ENCODE measurements around the gene ARHGAP10.

Gene ARHGAP10

GRCh38 chr4:147733716-147734344 lies 1.9 kb downstream of the ARHGAP10 start:
- DNase-seq: no peak

DNA sequence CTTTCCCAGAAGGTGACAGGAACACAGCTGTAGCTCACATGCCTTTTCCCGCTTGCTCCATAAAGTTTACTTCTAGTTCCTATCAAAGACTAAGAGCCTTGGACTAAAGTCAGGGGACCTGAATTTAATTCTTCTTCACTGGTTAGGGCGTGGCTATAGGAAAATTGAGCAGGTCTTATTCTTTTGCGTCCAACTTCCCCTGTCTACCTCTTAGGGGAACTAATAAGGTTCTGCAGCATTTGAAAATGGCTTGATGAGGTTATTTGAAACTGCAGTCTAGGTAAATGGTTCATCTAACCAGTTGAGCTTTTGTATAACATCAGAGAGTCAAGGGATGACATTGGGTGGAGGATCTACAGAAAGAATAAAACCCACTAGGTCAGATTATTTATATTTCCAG lies 2.6 kb downstream of the ARHGAP10 start:
- DNase-seq: no peak

GRCh38 chr4:147735413-147736301 lies 3.8 kb downstream of the ARHGAP10 start:
- no peak for DNase-seq

DNA sequence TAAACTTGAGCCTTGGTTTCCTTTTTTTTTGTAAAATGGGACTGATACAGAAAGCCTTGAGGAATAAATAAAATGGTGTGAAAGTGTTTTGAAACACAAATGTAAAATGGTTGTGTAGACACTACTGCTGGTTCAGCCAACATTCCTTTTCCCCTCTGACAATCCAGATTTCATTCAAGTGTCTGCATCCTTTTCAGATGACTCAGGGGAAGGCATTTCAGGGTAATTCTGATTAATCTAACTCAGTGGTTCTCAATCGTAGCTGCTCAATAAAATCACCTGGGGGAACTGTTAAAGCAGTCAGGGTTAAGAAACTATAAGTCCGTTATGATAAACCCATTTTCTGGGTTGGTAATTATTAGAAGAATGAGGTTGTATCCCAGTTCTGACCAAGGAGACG lies 4.6 kb downstream of the ARHGAP10 start:
- DNase-seq: no peak

DNA sequence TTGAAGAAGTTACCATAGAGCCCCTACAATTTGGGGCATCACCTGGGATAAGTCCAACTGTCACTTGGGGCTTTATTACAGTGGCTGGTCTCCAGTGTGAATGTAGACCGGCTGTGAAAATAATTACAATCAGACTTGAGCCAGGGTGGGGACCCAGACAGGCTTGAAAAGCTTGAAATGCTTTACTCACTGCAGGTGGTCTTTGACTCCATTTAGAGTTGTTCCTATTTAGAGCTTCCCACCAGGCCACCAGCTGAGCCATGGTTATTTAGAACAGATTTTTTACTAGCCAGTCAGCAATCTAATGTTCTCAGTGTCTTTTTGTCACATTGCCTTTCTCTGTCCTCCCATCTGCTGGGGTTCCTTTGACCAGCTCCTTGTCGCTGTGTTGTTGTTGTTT lies 5.7 kb downstream of the ARHGAP10 start:
- no peak for DNase-seq

- DNase-seq: no peak
Observed at GRCh38 chr4:147739239-147739823, 7.4 kb downstream of the ARHGAP10 start.

GRCh38 chr4:147740176-147740575 lies 8.3 kb downstream of the ARHGAP10 start:
- no peak for DNase-seq

GRCh38 chr4:147741190-147741788 lies 9.4 kb downstream of the ARHGAP10 start:
- DNase-seq: no peak

GRCh38 chr4:147747787-147748454 lies 16.0 kb downstream of the ARHGAP10 start:
- no peak for DNase-seq

- DNase-seq: no peak
Observed at GRCh38 chr4:147749811-147750321, 18.0 kb downstream of the ARHGAP10 start.

- no peak for DNase-seq
Observed at GRCh38 chr4:147753047-147753446, 21.2 kb downstream of the ARHGAP10 start.

DNA sequence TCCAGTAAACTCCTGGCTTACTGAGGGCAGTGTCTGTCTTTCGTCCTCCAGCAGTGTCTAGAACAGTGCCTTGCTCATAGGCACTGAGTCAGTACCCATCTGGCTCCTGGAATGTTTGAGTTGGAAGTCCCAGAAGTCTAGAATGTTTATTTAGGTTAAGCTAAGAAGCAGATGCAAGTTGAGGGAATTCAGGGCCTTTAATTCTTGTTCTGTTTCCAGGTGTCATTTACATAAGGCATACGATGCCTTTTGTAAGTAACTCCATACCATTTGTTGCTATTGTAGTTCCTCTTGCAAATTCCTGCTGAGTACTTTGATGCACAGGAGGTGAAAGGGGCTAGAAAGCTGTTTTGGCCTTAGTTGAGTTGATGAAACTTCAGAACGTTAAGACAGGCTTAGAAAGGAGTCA lies 22.2 kb downstream of the ARHGAP10 start:
- no peak for DNase-seq

- no peak for DNase-seq
Observed at GRCh38 chr4:147755561-147756295, 23.8 kb downstream of the ARHGAP10 start.

DNA sequence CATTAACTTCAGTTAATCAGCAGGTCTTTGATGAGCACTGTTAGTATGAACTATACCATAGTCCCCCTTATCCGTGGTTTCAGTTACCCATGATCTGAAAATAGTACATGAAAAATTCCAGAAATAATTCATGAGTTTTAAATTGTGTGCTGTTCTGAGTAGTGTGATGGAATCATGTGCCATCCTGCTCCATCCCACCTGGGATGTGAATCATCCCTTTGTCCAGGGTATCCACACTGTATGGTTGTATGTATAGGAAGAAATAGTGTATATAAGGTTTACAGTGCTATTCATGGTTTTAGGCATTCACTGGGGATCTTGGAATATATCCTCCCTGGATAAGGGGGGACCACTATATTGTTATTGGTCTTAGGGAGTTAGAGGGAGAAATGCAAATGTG lies 24.5 kb downstream of the ARHGAP10 start:
- DNase-seq: no peak

- no peak for DNase-seq
Observed at GRCh38 chr4:147760176-147760575, 28.3 kb downstream of the ARHGAP10 start.

DNA sequence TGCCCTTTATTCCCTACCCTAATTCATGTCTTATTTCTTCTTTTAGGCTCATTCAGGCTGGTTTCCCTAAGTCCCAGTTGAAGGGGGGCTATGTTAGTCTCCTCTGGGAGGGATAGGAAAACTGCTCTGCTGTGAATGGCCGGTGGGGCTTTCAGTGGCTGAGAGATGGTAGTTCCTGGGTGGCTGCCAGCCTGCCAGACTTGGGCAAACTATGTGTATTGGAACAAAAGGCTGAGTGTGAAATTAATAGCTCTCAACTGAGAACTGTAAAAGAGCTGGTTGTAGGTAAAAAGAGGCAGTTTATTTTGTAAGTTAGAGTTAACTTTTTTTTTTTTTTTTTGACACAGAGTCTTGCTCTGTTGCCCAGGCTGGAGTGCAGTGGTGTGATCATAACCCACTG lies 28.8 kb downstream of the ARHGAP10 start:
- DNase-seq: no peak

DNA sequence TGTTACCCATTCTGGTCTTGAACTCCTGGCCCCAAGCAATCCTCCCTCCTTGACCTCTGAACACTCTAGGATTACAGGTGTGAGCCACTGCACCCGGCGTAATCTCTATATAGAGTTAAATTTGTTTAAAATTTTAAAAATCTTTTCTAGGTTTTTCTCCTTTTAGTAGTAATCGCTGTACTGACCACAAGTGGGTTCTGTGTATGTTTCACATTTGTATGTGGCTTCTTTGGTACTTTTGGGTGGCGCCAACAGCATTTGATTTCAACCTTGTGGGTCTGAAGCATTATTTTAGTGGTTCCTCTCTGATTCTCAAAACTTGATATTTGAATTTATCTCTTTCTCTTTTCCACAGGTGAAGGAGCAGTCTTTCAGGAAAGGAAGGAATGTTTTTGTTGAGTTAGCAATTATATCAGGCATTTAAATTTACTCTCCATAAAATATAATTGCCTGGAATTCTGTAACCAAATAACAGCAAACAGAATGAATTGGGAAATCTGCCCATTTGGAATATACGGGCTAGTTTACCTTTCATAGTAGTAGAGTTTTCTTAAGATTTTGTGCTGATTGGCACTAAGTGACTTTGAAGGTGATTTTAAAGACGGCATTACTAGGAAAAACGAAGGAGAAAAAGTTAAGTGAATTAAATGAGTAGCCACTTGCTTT lies 29.5 kb downstream of the ARHGAP10 start:
- DNase-seq: no peak

DNA sequence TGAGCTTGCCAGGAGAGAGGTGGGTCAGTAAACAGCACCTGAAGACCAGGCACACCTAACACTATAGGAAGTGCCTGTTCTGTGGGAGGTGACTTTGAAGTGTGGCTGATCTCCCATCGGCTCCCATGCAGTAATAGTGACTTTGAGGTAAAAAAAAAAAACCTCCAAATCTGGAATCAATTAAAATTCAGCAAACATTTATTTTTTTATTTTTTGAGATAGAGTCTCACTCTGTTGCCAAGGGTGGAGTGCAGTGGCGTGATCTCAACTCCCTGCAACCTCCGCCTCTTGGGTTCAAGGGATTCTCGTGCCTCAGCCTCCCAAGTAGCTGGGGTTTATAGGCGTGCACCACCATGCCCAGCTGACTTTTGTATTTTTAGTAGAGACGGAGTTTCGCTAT lies 32.4 kb downstream of the ARHGAP10 start:
- DNase-seq: no peak

GRCh38 chr4:147765121-147765529 lies 33.2 kb downstream of the ARHGAP10 start:
- no peak for DNase-seq

GRCh38 chr4:147768113-147768512 lies 36.2 kb downstream of the ARHGAP10 start:
- no peak for DNase-seq

DNA sequence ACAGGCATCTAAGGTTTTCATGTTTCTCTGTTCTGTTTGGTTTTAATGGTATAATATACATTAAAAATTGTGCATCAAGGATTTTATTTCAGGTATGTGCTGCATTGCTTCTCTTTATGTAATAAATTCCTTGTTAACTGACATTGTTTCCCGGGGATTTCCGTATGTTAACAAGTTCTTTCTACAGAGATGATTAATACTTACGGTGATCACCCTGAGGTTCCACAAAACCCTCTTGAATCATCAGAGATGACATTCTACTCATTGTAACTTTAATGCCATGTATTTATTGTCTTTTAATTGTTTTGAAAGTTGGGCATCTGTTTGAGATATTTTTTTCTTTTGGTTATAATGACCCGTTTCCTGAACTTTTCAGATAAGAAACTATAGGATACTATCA lies 37.5 kb downstream of the ARHGAP10 start:
- no peak for DNase-seq

- no peak for DNase-seq
Observed at GRCh38 chr4:147770831-147771230, 38.9 kb downstream of the ARHGAP10 start.
